HEK293T (cell line): Measurements from ENCODE around the gene RFC2.

Experiments used
- ARNT ChIP-seq: fragments of 450-650 bp; IDR thresholded peaks from 2 replicates; pipeline ENCODE4 v1.6.1; 2017; ENCODE audit warnings: mild to moderate bottlenecking
- CTBP1 ChIP-seq: fragments of 450-650 bp; IDR thresholded peaks from 2 replicates; pipeline ENCODE4 v1.6.1; 2016; ENCODE audit warnings: borderline replicate concordance
- ELF4 ChIP-seq: fragments of 450-650 bp; IDR thresholded peaks from 2 replicates; pipeline ENCODE4 v1.6.1; 2017; ENCODE audit warnings: antibody characterized with exemption
- SP1 ChIP-seq: fragments of 450-650 bp; IDR thresholded peaks from 2 replicates; pipeline ENCODE4 v1.6.1; 2017
- ZNF384 ChIP-seq: fragments of 450-650 bp; IDR thresholded peaks from 2 replicates; pipeline ENCODE4 v1.6.1; 2016

DNA sequence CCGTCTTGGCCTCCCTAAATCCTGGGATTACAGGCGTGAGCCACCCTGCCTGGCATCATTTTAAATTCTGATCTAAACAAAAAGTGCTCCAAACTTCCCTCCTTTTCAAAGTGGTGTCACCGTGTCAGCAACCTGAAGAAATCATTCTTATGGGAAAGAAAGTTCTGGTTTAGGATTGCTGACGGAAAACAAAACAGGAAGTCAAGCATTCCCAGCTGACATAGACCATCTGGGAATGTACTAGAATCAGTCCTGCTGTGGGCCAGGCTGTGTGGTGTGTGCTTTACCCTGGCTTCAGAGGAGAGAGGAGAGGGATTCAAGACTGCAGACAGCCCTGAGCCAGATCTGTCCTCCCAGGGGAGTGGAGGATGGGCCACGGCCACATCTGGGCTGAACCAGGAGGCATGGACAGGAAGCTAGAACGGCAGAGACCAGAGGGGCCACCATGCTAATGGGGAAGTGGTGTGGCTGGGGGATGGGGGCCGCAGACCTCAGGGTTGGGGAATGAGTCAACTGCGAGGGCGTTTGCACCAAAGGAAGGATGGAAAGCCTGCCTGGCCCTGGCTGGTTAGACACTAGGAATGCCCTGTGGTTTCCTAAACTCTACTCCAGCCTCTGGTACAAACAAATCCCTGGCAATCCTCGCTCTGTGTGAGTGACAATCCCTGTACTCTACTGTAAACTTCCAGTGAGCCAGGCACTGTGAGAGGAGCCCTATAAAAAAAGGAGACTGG is 18.3 kb upstream of the RFC2 start:
- no peak for TF ChIP-seq SP1
- no peak for TF ChIP-seq ELF4
- no peak for TF ChIP-seq ZNF384
- no peak for TF ChIP-seq ARNT
- no peak for TF ChIP-seq CTBP1
